ENCODE results near the gene ARL3.
"Not testable (repeated sequence)": the region's sequence is repeated elsewhere in the genome, so short reads cannot be mapped to it uniquely, and the experiment has no call there.

The ARL3 gene

DNA sequence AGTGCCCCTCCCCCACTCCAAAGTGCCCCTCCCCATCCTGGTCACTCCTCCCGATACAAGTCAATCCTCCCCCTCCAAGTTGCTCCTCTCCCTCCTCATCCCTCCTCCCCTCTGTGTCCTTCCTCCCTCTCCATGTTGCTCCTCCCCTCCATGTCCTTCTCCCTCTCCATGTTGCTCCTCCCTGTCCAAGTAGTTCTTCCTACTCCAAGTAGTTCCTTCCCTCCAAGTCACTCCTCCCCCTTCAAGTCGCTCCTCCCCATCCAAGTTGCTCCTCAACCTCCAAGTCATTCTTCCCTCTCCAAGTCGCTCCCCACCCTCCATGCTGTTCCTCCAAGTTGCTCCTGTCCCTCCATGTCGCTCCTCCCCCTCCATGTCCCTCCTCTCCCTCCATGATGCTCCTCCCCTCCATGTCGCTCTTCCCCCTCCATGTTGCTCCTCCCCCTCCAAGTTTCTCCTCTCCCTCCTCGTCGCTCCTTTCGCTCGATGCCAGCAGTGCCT is 20.9 kb upstream of the ARL3 start:
- no peak for DNase-seq (ENCODE audit: low spot score)

DNA sequence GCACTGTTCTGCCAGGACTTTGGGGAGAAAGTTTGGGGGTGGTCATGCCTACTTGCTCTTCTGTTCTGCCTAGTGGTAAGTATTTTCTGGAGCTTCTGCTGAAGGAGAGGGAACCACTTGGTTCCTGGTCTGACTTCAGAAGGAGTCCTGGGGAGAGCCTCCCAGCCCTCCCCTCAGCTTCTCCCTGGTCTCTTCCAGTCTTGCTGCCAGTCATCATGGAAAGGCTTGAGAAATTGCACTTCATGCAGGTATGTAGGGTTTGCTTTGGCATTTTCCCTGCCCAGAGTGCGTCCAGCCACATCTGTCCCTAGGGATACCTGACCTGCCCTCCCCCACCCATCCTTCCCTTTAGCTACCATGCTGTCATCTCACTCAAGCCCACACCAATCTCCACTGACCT is 18.5 kb upstream of the ARL3 start:
- no peak for DNase-seq (ENCODE audit: low spot score)

DNA sequence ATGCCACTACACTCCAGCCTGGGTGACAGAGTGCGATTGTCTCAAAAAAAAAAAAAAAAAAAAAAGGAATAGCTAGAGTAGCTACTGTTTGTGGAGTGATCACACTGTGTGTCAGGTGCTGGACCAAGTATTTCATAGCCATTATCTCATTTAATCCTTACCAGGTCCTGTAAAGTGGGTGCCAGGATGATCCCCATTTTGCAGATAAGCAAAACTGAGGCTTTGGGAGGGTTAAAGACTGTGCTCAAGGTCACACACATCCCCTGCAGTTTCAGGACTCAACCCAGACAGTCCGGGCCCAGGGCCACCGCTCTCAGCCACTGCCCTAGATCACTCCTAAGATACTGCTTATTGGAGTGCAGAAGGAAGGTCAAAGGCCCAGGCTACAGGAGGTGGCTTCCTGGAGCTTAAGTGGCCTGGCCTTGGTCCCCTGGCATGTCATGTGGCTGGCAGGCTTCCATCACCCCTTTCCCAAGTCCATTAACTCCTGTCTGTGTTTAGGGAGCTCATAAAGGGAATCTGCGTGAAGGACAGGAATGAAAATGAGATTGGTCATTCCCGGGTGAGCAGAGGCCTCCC is 17.1 kb upstream of the ARL3 start:
- DNase-seq (ENCODE audit: low spot score): no peak

DNA sequence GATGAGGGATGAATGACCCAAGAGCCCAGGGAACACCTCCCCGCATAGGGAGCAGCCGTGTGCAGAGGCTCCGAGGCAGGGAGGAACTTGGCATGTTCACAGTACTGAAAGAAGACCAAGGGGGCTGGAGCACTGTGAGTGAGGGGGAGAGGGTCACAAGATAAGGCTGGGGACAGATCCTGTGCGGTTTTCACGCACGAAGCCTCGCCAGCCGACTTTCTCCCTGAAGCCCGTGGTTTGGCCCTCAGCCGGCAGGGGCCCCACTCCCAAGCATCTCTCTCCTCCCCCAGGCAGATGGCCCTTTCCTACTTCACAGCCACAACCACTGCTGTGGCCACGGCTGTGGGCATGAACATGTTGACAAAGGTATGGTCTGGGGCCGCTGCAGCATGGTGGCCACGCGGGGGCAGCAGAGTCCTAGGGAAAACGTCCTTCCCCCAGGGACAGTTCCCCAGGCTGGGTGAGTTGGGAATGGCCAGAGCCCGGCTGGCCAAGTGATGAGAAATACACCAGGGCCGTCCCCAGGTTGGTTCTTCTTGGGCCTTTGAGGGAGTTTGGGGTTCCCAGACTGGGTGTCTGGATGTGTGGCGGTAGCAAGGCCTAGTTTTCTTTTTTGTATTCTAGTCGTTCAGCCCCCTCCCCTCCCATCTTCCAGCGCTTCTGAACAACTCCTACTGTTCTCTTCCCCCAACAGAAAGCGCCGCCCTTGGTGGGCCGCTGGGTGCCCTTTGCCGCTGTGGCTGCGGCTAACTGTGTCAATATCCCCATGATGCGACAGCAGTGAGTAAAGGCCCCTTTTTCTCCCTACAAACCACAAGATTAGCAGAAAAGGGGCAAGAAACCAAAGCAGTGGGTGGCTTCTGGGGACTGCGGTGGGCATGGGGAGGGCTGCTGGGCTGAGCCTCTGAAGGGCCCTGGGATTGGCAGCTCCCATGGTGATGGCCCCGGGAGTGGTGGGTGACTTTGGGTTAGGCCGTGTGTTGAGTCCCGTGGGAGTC is 15.1 kb upstream of the ARL3 start:
- peak; percentile 42 for DNase-seq (ENCODE audit: low spot score)

DNA sequence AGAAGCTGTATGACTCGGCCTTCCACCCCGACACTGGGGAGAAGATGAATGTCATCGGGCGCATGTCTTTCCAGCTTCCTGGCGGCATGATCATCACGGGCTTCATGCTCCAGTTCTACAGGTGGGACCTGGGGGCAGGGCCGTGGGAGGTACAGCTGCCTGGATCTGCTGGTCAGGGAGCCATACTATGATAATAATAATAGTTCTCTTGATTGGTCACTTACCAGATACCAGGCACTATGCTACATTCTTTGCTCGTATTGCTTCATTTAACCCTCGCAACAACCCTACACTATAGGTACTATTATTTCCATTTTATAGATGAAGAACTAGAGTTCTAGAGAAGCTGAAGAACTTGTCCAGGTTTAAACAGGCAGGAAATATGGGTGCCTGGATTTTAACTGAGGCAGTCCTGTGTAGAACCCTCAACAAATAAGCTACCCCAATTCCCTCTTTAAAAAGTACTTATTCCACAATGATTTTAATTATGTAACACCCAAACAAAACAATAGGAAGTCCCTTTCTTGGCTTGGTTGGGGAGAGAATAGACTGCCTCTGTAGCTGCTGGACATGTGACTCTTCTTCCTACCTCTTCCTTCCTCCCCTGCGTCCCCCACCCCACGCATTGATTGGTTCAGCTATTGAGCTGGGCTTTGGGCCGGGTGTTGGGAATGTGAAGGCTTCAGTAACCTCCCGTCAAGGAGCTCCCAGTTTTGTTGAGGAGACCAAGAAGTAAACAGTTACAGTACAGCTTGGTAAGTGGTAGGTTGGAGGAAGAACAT is 13.0 kb upstream of the ARL3 start:
- DNase-seq (ENCODE audit: low spot score): no peak

DNA sequence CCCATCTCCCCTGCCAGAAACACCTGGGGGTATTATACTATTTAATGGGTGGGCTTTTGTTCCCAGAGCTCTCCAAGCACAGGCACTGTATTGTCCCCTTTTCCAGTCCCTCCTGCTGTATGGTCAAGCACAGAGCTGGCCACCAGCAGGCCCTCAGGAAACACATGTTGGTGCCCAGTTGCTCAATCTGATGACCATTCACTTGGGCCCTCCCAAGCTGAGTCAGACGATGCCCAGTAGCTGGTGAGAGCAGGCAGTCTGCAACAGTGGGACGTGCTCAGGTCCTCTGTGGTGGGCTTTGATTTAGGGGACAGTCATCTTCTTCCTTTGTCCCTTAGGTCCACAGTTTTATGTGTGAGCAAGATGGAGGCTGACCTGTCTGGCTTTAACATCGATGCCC is 12.1 kb upstream of the ARL3 start:
- no peak for DNase-seq (ENCODE audit: low spot score)

DNA sequence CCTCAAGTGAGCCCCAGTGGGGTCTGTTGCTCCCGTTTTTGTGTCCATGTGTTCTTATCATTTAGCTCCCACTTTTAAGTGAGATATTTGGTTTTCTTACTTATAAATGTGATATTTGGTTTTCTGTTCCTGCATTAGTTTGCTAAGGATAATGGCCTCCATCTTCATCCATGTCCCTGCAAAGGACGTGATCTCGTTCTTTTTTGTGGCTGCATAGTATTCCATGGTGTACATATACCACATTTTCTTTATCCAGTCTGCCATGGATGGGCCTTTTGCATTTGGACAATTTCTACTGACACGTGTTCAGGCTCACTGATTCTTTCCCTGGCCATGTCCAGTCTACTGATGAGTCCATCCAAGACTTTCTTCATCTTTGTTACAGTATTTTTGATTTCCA is 9.8 kb upstream of the ARL3 start:
- no peak for DNase-seq (ENCODE audit: low spot score)

DNA sequence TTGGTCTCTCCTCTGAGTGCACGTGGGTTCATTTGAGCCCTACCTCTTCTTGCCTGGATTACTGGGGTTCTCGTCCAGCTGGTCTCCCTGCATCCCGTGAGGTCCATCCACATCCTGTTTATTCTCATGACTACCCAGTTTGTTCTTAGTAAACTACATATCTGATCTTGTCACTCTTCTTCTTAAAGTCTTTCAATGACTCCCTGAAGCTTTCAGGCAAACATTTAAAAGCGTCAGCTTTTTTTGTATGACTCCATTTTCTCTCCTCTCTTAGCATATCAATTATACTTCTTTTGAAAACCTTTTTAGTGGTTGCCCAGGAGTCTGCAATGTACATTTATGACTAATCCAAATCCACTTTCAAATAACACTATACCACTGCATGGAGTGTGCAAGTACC is 7.8 kb upstream of the ARL3 start:
- DNase-seq (ENCODE audit: low spot score): peak; percentile 23

DNA sequence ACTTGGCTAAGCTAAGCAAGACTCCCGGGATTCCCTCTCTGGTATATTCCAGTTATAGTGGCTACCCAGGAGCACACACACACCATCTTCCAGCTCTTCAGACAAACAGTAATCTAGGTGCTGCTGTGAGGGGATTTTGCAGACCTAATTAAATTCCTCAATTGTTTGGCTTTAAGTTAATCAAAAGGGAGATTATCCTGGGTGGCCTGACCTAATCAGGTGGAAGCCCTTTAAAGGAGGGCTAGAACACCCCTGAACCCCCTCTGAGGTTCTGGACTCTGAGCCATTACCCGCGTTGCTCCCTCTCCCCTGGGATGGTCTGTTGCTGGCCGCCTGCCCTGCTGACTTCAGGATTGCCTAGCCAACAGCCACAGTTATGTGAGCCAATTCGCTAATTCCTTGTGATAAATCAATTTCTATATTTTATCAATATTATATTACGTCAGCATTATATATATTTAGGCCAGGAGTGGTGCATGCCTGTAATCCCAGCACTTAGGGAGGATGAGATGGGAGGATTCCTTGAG is 6.6 kb upstream of the ARL3 start:
- DNase-seq (ENCODE audit: low spot score): no peak

DNA sequence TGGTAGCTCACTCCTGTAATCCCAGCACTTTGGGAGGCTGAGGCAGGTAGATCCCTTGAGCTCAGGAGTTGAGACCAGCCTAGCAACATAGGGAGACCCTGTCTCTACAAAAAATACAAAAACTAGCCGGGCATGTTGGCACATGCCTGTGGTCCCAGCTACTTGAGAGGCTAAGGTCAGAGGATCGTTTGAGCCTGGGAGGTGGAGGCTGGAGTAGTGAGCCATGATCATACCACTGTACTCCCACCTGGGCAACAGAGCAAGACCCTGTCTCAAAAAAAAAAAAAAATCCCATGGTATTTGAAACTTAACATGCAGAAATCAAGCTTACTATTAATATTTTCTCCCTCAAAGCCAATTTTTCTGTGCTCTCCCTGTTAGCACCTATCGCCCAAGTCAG is 6.1 kb upstream of the ARL3 start:
- DNase-seq (ENCODE audit: low spot score): no peak

DNA sequence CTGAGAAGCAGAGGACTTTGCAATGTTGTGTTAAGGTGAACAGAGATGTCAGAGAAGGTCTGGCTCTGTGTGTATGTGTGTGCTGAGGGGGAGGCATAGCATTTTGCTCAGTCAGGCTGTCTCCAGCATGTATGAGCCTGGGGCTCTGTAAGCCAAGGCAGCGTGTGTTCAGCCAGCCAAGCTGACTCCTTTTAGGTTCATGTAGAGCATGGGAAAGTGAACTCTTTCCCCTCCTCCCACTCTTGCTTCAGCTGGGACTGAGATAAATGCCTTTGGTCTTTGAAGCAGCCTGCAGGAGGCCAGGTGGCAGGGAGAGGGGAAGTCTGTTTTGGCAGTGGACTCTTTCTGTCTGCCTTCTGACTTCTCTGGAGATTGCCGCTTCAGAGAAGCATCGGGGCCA is 4.0 kb upstream of the ARL3 start:
- DNase-seq (ENCODE audit: low spot score): no peak

DNA sequence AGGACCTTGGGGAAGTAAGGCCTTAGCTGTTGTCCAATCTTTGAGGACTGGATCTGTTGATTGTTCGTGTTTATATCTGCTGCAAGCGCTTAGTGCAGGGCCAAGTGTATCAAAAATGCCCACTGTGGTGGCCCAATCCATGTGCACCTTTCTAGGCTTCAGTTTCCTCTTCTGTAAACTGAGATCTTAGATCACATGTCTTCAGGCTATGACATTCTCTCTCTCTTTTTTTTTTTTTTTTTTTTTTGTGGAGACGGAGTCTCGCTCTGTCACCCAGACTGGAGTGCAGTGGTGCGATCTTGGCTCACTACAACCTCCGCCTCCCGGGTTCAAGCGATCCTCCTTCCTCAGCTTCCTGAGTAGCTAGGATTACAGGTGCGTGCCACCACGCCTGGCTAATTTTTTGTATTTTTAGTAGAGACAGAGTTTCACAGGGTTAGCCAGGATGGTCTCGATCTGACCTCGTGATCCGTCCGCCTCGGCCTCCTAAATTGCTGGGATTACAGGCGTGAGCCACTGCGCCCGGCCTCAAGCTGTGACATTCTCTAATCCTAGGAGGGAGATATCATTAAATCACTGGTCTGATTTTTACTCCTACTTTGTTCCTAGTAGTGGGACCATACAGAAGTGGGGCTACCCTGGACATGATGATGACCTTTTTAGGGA is 2.8 kb upstream of the ARL3 start:
- DNase-seq (ENCODE audit: low spot score): not testable (repeated sequence)

DNA sequence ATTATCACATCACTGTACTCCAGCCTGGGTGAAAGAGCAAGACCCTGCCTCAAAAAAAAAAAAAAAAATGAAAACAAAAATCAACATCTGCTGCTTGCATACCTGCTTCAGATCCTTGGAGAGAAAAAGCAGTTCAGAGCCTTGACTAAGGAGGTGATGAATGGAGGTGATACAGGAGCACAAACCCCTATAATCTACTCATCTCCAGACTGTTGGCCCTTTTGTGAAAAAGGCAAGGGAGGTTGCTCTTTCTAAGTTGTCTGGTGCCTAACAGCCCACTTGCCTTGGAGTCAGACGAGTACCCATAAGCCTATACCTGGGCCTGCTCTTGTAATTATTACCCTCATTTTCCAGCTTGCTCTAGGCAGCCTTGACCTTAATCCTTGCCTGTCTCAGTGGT is 1.7 kb upstream of the ARL3 start:
- no peak for DNase-seq (ENCODE audit: low spot score)

DNA sequence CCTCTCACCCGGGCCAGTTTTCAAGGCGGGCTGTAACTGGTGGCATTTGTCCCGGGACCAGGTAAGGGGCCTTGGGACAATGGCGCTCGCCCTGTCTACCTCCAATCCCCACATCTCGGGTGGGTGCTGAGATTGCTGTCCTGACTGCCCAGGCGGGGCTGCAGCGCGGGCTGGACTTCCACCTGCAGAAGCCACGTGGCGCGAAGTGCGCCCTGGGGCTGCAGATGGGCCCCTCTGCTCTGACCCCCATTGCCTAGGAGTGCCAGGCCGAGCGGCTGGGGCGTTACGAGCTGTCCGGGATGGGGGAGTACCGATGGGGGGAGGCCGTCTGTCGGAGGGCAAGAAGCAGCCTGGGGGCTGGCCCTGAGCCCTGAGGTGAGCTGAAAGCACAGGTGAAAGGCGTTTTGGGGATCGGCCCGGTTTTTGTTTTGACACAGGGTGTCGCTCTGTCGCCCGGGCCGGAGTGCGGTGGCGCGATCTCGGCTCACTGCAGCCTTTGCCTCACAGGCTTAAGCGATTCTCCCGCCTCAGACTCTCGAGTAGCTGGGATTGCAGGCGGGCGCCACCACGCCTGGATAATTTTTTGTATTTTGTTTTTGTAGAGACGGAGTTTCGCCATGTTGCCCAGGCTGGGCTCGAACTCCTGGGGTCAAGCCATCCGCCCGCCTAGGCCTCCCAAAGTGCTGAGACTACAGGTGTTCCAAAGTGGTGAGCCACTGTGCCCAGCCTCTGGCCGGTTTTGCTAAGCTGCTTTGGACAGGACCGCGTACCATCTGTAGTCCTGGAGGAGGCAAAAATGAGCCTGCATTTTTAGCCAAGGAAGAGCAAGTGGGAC is 641 bp upstream of the ARL3 start, which contains the start of gene SFXN2:
SFXN2 (plus strand) TSS at position 16 of the 835 bp plus-strand sequence. CDS start 12,001 bp downstream, outside the sequence.
- peak; percentile 60 for DNase-seq (ENCODE audit: low spot score)

DNA sequence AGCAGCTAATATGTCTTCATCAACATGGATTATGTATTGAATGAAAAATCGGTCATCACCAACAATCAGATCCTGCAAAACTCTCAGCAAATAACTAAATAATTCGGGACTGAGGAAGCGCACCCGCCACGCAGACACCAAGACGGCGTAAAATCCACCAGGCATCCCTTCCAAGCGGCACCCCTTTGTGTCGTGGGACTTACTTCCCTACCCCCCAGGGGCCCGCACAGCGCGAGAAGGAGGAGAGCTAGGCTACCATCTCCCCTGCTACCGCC is 721 bp downstream of the ARL3 start:
- DNase-seq (ENCODE audit: low spot score): no peak

DNA sequence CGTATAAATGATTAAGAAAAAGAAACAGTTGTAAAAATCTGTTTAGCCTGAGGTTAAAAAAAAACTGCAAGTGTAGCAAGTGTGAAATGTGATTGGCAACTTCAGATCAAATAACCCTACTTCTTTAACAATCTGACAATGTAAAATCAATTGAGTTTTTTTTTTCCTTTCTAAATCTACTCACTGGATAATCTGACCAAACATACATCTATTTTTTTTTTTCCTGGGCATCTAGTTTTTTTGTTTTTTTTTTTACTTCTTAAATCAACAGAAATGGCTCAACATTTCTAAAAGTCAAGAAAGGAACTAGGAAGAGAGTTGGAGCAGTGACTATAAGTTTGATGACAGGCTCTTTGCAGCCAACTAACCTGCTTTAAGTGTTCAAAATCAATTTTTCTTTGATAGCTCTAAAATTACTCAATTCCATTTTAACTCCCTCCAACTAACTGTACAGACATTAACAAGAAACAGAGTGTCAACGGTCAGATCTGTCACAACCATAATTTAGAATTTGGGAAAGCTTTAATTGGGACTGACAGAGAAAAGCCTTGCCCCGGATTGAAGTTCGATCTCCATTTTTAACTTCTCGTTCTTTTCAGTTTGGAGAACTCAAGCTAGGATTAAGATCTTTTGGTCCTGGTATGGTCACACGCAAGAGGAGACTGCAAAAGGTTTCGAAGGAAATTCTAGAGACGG is 1.2 kb downstream of the ARL3 start:
- DNase-seq (ENCODE audit: low spot score): no peak

DNA sequence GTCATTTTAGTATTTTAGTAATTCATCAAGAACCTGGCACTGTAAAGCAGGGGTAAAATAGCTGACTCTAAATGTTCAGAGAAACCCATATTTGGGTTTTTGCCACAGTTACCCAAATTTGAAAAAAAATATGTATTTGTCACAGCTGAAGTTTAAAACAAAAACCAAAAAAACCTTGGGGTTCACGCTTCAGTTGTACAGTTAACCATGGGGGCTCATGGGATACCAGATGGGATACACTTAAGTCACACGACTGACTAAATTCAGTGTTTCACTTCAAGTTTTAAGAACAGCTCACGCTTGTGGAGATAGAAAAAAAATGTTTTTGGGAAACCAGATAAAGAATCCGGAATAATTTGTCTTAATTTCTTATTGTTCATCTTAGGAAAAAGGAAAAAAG is 2.1 kb downstream of the ARL3 start:
- peak; percentile 57 for DNase-seq (ENCODE audit: low spot score)

DNA sequence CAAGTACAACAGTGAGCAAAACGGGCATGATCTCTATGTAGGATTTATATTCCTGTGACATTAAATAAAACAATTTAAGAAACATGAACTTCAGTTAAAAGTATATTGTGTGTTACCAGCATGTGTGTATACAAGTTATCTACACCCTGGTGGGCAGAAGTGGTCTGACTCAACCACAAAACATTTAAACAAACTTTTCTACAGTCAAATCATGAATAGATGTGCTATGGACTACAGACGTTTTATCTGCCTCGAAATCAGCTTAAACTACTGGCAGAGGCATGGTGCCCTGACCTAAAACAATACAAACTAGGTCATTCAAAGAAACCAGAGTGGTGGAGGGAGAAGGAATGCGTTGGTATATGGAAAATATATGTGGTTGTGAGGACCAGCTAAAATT is 3.6 kb downstream of the ARL3 start:
- DNase-seq (ENCODE audit: low spot score): peak; percentile 89

DNA sequence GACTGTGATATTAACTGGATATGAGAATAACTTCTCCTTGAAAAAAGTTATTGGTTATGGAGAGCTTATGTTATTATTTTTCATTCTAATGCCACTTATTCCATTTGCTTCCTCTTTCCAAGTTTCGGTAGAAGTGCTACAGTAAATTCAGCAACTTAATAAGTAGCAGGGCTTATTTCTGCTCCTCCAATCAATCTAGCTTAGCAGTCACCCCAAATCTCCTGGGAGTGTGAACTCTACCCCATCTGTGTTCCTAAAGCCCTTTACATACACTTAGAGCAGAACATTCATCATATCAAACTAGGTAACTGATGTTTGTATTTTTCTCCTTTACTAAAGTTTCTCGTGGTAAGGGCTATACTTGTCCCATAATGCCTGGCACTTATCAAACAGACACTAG is 8.7 kb downstream of the ARL3 start:
- no peak for DNase-seq (ENCODE audit: low spot score)

DNA sequence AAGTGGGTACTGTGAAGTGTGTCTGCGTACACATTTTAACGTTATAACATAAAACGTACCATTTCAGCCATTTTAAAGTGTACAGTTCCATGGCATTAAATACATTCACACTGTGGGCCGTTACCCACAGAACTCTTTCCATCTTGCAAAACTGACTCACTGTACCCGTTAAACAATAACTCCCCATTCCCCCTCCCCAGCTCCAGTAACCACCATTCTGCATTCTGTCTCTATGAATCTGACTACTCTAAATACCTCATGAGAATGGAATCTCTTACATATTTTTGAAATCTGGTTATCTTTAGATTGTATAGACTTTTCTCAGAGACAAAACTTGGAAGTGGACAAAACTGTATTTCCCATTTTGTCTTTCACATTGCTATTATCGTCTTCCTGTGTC is 9.3 kb downstream of the ARL3 start:
- no peak for DNase-seq (ENCODE audit: low spot score)
